GM19238 (cell line): ENCODE measurements around the gene ABCA7.

Source experiments
- DNase-seq: peaks from one replicate; pipeline ENCODE4 v3.0.0; 2011; ENCODE audit warnings: low spot score; ENCODE audit not compliant: insufficient read length

The ABCA7 gene

DNA sequence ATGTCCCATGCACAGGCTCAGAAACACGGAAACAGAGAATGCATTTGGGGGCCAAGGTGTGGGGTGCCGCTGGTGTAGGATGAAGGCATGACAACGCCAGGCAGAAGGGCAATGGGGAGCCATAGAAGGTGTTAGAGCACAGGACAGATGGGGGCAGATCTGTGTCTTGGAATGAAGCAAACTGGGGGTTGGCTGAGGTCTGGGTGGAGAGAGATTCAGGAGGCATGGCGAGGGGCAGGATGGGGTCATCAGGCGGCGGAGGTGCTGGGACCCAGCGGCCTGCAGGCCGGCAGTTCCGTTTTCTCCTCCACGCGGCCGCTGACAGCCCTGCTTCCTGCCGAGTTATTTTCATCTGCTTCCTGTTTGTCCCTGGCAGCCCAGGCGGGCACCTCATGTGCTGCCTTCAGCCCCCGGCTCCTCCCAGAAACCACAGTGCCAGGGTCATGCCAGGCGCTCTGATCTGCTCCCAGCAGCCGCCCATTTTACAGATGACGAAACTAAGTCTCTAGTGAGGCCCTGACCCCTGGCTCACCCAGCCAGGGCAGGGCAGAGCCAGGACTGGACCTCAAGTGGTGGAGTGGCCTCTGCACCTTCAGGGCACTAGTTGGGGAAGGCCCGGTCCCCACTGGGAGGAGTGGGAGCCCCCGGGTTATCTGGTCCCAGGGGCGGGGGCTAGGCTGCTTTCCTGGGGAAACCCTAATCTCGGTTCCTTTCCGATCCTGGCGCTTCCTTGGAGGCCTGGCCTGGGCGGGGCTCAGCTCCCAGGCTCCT is 29.3 kb downstream of the ABCA7 start:
- DNase-seq, result peak; percentile 75

DNA sequence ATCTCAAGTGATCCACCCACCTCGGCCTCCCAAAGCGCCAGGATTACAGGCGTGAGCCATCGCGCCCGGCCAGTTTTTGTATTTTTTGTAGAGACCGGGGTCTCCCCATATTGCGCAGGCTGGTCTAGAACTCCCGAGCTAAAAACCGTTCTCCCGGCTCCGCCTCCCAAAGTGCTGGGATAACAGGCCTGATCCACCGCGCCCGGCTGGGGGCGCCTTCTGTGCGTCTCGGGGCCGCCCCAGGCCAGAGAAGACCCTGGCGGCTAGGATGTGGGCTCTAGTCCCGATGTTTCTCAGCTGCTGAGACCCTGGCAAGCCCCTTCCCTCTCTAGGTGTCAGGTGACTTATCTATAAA is 30.6 kb downstream of the ABCA7 start:
- DNase-seq, result no peak

DNA sequence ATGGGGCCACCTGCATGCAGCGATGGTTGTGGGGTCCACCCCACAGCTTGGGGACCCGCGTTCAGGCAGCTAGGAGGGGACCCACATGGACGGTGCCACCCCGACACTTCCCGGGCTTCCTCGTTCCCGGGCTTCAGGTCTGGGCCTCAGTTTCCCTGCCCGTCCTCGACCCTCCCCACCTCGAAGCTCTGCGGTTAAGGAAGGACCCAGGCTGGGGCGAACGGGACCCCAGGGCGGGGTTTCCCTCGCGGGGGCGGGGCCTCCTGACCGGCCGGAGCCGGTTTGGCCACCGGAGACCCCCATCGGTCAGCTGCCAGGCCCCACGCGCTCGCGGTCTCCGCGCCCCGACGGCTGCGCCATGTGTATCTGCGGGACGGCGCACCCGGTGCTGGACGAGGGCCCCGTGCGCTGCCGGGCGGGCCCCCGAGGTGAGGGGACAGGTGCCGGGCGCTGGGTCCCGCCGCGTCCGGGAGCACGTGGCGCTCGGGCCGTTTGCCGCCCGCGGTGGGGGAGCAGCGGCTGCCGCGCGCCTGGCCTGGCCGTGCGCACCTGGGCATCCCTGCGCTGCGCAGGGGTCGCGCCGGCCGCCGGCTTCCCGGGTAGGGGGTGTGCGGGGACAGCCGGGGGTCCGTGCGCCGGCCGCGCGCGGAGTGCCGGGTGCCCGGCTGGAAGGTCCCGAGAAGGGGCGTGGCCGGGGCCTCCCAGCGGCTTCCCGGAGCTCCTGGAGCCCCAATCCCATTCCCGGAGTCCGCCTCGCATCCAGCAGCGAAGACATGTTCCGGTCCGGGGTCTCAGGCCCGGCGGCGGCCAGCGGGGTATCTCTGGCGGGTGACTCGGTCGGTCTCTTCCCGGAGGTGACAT is 31.3 kb downstream of the ABCA7 start:
- DNase-seq, result no peak

DNA sequence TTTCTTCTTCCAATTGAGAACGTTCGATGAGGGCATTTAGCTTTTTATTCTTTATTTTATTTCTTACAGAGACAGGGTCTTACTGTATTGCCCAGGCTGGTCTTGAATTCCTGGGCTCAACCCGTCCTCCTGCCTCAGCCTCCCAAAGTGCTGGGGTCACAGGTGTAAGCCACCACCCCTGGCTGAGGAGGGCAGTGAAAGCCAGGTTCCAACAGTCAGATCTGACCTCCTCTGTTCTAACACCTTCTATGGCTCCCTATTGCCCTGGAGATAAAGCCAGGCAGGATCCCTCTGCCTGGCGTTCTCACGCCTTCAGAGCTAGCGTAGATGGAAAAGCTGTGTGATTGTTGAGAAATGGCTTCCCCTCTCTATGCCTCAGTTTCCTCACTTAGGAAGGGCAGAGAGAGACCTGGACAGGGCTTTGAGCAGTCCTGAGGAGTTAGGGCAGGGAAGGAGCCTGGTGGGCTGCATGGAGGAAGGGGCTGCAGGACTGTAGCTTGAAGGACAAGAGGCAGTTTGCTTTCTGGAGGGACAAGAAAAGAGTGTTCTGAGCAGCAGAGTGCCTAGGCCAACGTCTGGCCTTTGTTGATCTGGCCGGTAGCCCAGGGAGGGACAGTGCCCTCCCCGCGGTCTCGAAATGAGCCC is 32.6 kb downstream of the ABCA7 start:
- DNase-seq, result no peak

GRCh38 chr19:1073063-1073955 is 33.4 kb downstream of the ABCA7 start:
- DNase-seq, result no peak

GRCh38 chr19:1073956-1074517 is 34.1 kb downstream of the ABCA7 start:
- no peak for DNase-seq

- DNase-seq, result peak; percentile 96
Measured at GRCh38 chr19:1074544-1075283, 34.8 kb downstream of the ABCA7 start.

GRCh38 chr19:1076046-1076386 is 36.1 kb downstream of the ABCA7 start:
- DNase-seq, result no peak

DNA sequence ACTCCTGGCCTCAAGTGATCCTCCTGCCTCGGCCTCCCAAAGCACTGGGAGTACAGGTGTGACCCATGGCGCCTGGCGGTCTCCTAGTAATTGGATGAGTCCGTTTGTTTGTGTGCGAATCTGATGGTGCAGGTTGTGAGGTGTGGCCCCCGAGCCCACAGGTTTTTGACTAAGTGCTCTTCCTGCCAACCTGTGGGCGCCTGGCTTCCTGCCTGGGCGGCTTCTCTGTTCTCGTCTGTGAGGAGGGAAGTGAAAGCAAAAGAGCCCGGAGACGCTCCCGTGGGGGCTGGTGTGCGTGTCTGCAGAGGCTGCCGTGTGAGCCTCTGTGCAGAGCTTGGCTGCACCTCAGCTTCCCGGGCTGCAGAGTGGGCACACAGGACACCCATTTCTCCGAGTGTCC is 37.0 kb downstream of the ABCA7 start:
- peak; percentile 100 for DNase-seq

DNA sequence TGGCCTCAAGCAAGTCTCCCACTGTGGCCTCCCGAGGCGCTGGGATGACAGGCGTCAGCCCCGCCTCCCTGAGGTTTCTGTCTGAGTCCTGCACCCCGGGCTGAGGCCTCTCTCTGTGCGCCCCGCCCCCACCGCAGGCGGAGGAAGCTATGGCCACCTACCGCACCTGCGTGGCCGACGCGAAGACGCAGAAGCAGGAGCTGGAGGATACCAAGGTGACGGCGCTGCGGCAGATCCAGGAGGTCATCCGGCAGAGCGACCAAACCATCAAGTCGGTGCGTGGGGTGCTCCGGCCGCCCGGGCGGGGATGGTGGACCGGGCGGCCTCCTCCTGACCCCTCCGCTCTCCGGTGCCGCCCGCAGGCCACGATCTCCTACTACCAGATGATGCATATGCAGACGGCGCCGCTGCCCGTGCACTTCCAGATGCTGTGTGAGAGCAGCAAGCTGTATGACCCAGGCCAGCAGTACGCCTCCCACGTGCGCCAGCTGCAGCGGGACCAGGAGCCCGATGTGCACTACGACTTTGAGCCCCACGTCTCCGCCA is 39.7 kb downstream of the ABCA7 start:
- DNase-seq, result no peak

DNA sequence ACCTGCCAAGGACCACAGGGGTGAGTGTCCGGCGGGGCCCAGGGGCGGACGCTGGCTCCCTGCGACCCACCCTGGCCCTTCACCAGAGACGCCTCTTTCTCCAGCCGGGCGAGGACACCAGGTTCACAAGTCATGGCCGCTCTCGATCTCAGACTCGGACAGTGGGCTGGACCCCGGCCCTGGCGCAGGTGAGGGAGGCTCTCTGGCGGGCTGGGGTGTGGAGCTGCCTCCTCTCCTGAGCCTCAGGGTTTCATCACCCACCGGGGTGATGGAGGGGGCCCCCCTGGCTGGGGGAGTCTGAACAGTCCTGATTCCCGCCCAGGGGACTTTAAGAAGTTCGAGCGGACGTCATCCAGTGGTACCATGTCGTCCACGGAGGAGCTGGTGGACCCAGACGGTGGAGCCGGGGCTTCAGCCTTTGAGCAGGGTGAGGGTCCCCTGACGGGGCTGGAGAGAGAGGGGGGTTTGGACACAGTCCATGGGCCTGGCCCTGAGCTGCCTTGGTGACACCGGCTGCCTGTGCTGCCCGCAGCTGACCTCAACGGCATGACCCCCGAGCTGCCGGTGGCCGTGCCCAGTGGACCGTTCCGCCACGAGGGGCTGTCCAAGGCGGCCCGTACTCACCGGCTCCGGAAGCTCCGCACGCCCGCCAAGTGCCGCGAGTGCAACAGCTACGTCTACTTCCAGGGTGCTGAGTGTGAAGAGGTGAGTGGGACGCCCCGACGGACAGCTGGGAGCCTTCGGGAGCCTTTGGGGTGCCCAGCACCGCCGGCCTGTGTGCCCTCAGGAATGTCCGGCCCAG is 40.7 kb downstream of the ABCA7 start:
- DNase-seq, result no peak

GRCh38 chr19:1081301-1082164 is 41.6 kb downstream of the ABCA7 start:
- no peak for DNase-seq

GRCh38 chr19:1082165-1082927 is 42.4 kb downstream of the ABCA7 start:
- peak; percentile 50 for DNase-seq

DNA sequence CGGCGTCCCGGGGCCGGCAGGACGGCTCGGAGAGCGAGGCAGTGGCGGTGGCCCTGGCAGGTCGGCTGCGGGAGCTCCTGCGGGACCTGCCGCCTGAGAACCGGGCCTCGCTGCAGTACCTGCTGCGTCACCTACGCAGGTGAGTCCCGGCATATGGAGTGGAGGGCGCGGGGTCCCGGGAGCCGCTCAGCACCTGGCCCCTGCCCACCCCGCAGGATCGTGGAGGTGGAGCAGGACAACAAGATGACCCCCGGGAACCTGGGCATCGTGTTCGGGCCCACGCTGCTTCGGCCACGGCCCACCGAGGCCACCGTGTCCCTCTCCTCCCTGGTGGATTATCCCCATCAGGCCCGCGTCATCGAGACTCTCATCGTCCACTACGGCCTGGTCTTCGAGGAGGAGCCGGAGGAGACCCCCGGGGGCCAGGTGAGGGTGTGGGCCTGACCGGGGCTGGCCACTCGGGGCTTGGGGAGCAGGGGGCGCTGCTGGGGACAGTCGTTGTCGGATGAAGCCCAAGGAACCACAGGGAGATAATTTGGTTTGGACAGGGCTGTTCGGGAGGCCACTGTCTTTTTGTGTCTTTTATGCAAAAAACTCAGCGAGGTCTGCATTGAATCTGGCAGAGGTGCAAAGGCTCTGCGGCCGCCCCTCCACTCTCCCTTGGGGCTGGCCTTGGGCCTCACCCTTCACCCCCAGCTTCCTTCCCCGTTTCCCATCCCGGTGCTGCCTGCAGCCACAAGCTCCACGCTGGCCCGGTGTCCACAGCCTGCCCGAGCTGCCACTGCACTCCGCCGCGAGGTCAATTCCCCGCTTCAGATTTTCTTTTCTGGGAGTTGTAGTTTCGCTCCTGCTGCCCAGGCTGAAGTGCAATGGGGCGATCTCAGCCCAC is 43.3 kb downstream of the ABCA7 start:
- no peak for DNase-seq

DNA sequence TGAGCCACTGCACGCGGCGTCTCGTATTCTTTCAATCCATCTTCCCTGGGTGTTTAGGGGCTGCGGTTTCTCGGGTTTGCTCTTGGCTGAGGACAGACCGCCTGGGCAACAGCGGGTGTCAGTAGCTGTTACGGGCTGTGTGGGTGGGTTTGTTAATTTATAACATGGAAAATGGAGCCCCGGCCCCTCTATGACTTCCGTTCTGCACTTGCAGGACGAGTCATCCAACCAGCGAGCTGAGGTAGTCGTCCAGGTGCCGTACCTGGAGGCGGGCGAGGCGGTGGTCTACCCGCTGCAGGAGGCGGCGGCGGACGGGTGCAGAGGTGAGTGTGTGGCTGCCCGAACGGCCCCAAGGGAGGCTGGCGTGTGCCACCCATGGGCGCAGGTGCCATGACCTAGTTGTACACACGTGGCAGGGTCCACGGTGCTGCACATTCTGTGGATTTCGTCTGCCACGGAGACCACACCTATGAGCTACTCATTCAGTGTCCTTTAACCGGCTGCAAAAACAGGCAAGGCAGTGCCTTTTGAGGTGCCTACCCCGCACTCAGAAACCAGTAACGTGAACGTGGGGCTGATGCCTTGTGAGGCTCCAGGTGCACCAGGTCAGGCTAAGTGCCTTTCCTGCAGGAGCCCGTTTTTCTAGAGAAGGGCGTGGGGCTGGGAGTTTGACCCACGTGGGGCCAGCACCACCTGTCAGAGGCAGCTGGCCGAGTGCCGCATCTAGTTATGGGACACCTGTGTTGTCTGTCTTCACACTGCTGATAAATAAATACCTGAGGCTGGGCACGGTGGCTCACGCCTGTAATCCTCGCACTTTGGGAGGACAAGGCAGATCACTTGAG is 44.3 kb downstream of the ABCA7 start:
- no peak for DNase-seq
